HT1080 (cell line): Measurements from ENCODE around the gene CLIC3. TPM values are rescaled to one million over a fixed set of nuclear protein-coding genes. Genes with fewer than 3 reads are reported as not detected.

Experiments
- DNase-seq: peaks from one replicate; pipeline ENCODE4 v3.0.0-alpha.2; 2015; ENCODE audit warnings: low read depth
- total RNA-seq: library from RNA; depleted of rRNA; stranded (reverse); fragments of >200 nt; shearing (Covaris generic); gene quantifications from 2 replicates; pipeline ENCODE4 v1.2.3, GENCODE V29; 2014

CLIC3 gene
- total RNA-seq, 1 experiment from 2014 or later: 1.0 TPM

GRCh38 chr9:137018761-137019559 is 22.6 kb upstream of the CLIC3 start:
- no peak for DNase-seq

DNA sequence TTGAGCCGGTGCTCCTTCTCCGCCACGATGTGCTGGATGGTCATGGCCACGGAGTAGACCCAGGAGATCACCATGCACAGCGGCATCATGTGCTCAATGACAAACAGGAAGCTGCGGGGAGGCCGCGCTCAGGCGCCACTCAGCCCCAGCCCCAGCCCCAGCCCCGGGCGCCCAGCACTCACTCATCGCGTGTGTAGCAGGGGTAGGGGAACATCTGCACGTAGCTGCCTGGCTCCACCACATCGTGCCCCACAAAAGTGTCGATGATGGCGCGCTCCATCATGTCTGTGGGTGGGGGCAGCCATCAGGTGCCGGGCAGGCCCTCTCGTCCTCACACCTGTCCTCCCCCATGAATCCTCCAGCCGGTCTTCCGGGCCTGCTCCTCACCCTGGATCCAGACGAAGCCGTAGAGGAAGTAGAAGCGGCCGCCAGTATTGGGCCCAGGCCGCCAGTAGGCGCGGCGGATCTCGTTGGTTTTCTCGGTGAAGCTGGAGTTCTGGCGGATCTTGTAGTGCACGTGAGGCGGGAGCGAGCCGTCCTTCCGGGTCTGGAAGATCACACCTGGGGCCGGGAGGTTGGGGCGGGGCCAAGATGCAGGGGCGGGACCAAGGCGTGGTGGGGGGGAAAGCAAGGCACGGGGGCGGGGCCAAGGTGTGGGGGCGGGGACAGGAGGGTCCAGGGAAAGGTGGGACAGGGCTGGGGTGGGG is 21.6 kb upstream of the CLIC3 start:
- no peak for DNase-seq

GRCh38 chr9:137017071-137017470 is 20.7 kb upstream of the CLIC3 start:
- no peak for DNase-seq

- DNase-seq: no peak
These were observed 20.1 kb upstream of the CLIC3 start for GRCh38 chr9:137016436-137016835.

DNA sequence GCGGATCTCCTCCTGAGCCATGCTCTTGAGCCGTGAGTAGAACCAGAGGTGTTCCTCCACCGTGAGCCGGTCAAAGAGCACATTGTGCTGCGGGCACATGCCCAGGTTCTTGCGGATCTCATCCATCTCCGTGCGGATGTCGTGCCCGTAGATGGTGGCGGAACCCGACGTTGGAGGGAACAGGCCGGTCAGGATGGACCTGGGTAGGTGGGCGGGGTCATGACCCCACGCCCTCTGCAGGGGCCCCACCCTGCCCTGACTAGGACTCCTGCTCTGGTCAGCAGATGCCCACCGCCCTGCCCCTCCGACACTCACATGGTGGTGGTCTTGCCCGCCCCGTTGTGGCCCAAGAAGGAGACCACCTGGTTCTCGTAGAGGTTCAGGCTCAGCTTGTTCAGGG is 19.6 kb upstream of the CLIC3 start:
- no peak for DNase-seq

DNA sequence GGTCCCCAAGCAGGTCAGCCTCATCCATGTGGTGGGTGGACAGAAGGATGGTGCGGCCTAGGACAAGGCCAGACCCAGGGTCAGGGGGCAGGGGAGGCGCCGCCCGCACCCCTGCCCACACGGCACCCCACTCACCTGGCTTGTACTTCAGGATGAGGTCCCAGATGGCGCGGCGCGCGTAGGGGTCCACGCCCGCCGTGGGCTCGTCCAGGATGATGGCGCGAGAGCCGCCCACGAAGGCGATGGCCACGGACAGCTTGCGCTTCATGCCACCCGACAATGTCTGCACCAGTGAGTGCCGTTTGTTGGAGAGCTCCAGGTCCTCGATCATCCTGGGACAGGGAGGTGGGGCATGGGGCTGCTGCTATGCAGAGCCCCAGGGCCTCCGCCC is 19.2 kb upstream of the CLIC3 start:
- DNase-seq: no peak

DNA sequence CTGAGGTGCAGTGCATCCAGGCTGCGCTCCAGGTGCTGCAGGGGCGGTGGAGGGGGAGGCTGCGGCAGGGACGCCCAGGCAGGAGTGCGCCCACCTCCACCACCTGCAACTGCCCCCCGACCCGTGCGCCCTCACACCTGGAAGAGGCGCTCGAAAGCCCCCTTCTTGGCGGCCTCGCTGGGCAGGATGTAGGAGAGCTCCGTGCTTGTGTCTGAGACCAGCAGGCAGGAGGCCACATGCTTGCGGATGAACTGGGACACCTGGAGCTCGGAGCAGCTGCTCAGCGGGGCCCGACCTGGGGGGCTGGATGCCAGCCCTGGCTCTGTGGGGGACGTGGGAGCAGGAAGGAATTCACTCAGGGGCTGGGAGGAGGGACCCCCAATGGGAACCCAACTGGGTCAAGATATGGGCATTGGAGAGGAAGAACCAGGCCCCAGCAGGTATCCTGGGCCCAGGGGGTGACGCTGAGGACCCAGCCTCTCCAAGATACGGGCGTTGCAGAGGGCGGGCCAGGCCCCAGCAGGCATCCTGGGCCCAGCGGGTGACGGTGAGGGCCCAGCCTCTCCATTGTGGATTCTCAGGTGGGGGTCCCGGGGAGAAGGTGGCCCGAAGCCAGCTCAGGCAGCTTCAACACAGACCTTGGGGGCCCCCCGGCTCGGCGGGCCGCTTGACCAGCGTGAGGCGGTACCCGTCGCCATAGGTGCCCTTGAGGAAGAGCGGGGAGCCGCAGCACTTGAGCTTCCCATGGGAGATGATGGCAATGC is 18.6 kb upstream of the CLIC3 start:
- no peak for DNase-seq

- DNase-seq: no peak
These were observed 17.8 kb upstream of the CLIC3 start for GRCh38 chr9:137014166-137014565.

DNA sequence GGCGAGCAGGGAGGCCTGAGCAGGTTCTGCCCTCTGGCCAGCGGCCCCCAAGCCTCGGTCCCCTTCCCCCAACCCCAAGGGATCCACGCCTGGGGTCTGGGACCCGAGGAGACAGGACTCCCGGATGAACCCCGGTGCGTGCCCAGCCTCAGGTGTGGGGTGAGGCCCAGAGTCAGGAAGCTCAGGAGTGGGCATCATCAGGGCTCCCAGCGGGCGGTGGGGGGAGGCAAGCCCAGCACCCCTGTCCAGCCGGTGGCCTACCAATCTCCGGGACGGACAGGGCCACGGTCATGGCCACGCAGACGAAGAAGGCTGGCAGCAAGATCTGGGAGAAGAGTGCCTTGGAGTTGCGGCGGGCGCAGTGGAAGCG is 17.2 kb upstream of the CLIC3 start:
- no peak for DNase-seq

- DNase-seq: no peak
These were observed 16.6 kb upstream of the CLIC3 start for GRCh38 chr9:137012694-137013570.

GRCh38 chr9:137011907-137012675 is 15.7 kb upstream of the CLIC3 start:
- DNase-seq: no peak

- no peak for DNase-seq
These were observed 14.8 kb upstream of the CLIC3 start for GRCh38 chr9:137011156-137011555.

- no peak for DNase-seq
These were observed 13.8 kb upstream of the CLIC3 start for GRCh38 chr9:137009938-137010732.

DNA sequence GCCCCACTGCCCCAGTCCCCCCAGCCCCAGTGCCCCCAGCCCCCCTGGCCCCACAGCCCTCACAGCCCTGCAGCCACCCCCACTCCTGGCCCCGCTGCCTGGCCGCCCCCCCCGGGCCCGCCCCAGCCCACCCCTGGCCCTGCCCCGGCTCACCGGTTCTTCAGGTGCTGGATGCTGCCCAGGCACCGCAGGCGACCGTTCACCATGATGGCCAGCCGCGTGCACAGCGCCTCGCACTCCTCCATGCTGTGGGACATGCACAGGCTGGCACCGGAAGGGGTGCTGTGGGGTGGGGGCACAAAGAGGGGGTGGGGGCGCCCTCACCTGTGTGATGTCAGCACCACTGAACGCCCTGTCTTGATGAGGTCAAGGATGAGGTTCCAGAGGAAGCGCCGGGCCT is 12.8 kb upstream of the CLIC3 start:
- no peak for DNase-seq

- no peak for DNase-seq
These were observed 11.9 kb upstream of the CLIC3 start for GRCh38 chr9:137008312-137008711.

DNA sequence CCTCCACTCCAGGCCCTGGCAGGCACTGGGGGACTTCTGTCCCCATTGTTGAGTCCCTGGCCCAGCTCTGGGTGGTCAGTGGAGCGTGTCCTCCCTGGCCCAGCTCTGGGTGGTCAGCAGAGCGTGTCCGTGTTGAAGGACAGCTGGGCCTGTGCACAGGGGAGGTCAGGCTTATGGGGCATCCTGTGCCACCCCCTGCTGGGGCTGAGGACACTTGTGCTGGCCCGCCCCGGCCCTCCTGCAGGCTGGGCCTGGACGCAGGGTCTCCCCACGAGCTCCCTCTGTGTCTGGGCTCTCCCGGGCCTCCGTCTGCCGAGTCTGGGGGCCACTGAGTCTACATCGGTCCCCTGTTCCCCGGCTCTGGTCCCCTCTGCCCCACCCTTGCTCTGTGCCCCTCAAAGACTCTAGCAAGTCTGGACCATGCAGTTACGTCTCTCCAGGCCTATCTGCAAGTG is 11.5 kb upstream of the CLIC3 start:
- DNase-seq: no peak

- no peak for DNase-seq
These were observed 10.9 kb upstream of the CLIC3 start for GRCh38 chr9:137007108-137007815.

- DNase-seq: no peak
These were observed 10.0 kb upstream of the CLIC3 start for GRCh38 chr9:137006116-137007003.
